Left renal pelvis (tissue), 4 donors: ENCODE results near the gene COL8A2. TPM values are rescaled to one million over a fixed set of nuclear protein-coding genes. Genes with fewer than 3 reads are reported as not detected.

ENCODE experiments used
- DNase-seq, 4 donors: peaks; one replicate each; pipeline ENCODE4 v3.0.0-alpha.2; 2013; ENCODE audit warnings: low read depth in 4 of 4, low spot score in 3 of 4
- polyA plus RNA-seq, 4 donors: library from polyadenylated mRNA; unstranded; fragments of 120-200 nt; gene quantifications; one replicate each; pipeline ENCODE4 v1.2.1, GENCODE V29; 2013; ENCODE audit not compliant: insufficient read length in 4 of 4

COL8A2 gene
- polyA plus RNA-seq, 4 donors = 1.8 to 44.0 (median 3.3) TPM

GRCh38 chr1:36076979-36077573, 47.9 kb downstream of the COL8A2 start:
- no peak for DNase-seq

- no peak for DNase-seq
Observed at GRCh38 chr1:36070349-36070748, 54.7 kb downstream of the COL8A2 start.

GRCh38 chr1:36068866-36069265, 56.2 kb downstream of the COL8A2 start:
- DNase-seq = no peak

- DNase-seq = no peak
Observed at GRCh38 chr1:36067871-36068270, 57.2 kb downstream of the COL8A2 start.

- no peak for DNase-seq
Observed at GRCh38 chr1:36062315-36062714, 62.7 kb downstream of the COL8A2 start.

DNA sequence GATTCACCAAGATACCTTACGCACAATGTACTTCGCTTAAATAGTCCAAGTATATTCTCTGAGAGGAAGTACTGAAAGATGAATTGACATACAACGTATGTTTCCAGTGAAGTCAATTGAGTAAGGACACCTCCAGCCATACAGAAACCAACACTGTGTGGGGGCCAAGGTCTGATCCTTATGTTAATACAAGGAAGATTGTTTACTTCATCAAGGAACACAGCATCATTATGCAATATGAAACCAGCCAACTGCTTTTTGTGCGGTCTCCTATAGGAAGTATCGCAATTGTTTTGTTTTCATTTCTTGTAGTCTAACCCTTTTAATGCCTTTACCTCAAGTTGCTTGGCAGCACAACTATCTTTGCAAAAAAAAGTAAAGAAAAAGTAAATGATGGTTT, 69.3 kb downstream of the COL8A2 start:
- DNase-seq = no peak

GRCh38 chr1:36053978-36054377, 71.0 kb downstream of the COL8A2 start:
- no peak for DNase-seq

GRCh38 chr1:36051821-36052220, 73.2 kb downstream of the COL8A2 start:
- no peak for DNase-seq

Other genes with a start within 250 kb of the COL8A2 start
- 10 to 100 TPM; 14.8 to 18.5 (median 17.1) TPM for gene AGO1, start 242.0 kb downstream of the COL8A2 start, polyA plus RNA-seq
- gene AGO3, start 194.1 kb downstream of the COL8A2 start, polyA plus RNA-seq = 10 to 100 TPM; 12.0 to 14.9 (median 13.8) TPM
- gene TEKT2, start 41.1 kb downstream of the COL8A2 start, polyA plus RNA-seq = 10 to 100 TPM in 2 of 4 donors, 1 to 10 TPM in 2; 2.1 to 13.4 (median 9.8) TPM
- gene ADPRS, start 36.3 kb downstream of the COL8A2 start, polyA plus RNA-seq = 10 to 100 TPM; 27.9 to 36.4 (median 30.2) TPM
- 10 to 100 TPM; 48.9 to 70.2 (median 61.2) TPM for gene TRAPPC3, start 24.3 kb upstream of the COL8A2 start, polyA plus RNA-seq
- gene MAP7D1, start 30.9 kb upstream of the COL8A2 start, polyA plus RNA-seq = 10 to 100 TPM; 57.1 to 83.7 (median 63.3) TPM
- 100 to 1,000 TPM; 109 to 147 (median 143) TPM for gene THRAP3, start 99.2 kb upstream of the COL8A2 start, polyA plus RNA-seq
- gene SH3D21, start 181.1 kb upstream of the COL8A2 start, polyA plus RNA-seq = 10 to 100 TPM; 19.3 to 34.7 (median 23.4) TPM
- 100 to 1,000 TPM in 1 of 4 donors, 10 to 100 TPM in 3; 39.3 to 107 (median 53.5) TPM for gene EVA1B, start 198.4 kb upstream of the COL8A2 start, polyA plus RNA-seq